Dermis microvascular lymphatic vessel endothelial cell (primary cell): ENCODE results near the gene RPL37. TPM values are rescaled to one million over a fixed set of nuclear protein-coding genes. Genes with fewer than 3 reads are reported as not detected.
A peak's percentile ranks its signal among the peaks of the same experiment; 100 is the strongest.
"Not testable (repeated sequence)": the region's sequence is repeated elsewhere in the genome, so short reads cannot be mapped to it uniquely, and the experiment has no call there.

Source experiments
- DNase-seq, 2 donors: peaks; one replicate each; pipeline versions ENCODE4 v3.0.0 to v3.0.0-alpha.2; 2010; ENCODE audit warnings: low read depth in 2 of 2
- total RNA-seq: library from RNA; depleted of rRNA; stranded (reverse); fragments of >200 nt; gene quantifications from 2 replicates; pipeline ENCODE4 v1.2.1, GENCODE V29; 2014

RPL37 gene
- total RNA-seq, 1 donor from 2014 or later, result 2,023 TPM

DNA sequence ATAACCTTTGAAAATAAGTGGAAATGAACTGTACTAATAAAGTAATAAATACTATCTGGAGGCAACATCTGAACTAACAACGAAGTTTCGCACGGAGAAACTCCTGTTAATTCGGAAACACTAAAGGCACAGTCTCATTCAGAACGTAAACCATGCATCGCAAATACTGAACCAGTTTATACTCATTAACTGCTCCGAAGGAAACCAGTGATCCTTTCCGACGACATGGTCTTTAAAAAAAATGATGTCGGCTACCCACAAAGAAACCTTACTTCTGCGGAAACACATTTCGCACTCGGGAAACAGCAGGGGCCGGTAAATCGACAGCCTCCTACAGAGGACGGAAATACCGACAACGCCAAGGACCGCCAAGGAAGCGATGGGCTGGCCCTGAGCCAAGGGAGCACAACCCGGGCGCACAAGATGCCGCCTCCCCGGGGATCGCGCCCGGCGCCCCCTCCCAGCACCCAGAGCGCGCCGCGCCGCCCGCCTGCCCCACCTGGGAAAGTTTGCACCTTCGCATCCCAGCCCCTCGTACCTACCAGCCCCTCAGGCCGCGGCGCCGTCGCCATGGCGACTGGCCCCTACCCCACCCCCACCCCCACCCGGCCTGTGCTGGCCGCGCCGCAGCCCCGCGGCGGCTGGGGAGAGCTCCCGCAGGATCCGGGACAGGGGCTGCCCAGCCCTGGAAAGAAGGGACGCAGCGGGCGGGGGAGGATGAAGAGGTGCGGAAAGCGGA is 37.6 kb downstream of the RPL37 start:
- peak; percentile 2 to 79 for DNase-seq

DNA sequence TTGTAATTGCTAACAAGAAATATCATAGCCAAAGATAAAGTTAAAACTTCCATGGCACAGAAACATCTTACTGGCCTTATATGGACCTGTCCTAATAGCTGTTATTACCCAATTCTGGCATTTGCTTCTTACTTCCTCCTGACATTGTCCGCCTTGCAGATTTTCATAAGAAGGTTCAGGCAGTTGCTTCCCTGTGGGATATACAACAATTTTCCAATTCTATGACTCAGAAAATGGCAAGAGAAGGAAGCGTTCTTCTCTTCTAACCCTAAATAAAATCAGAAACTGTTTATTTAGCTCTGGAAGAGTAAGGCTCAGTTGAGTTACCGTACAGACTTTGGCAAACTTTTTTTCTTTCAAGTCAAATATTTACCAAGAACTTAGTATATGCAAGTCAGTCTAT is 38.5 kb downstream of the RPL37 start:
- peak in 1 of 2 donors; percentile 16 for DNase-seq

- not testable (repeated sequence) for DNase-seq
Observed at GRCh38 chr5:40794877-40795276, 40.1 kb downstream of the RPL37 start.

GRCh38 chr5:40794340-40794739 is 40.7 kb downstream of the RPL37 start:
- not testable (repeated sequence) for DNase-seq

DNA sequence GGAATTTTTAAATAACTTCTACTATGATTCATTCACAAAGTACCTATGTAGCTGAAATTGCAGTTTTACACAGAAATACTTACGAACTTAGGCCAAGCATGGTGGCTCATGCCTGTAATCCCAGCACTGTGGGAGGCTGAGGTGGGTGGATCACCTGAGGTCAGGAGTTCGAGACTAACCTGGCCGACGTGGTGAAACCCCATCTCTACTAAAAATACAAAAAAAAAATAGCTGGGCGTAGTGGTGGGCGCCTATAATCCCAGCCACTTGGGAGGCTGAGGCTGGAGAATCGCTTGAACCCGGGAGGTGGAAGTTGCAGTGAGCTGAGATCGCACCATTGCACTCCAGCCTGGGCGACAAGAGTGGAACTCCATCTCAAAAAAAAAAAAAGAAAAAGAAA is 42.3 kb downstream of the RPL37 start:
- DNase-seq, result not testable (repeated sequence)

GRCh38 chr5:40791715-40792139 is 43.3 kb downstream of the RPL37 start:
- no peak for DNase-seq

DNA sequence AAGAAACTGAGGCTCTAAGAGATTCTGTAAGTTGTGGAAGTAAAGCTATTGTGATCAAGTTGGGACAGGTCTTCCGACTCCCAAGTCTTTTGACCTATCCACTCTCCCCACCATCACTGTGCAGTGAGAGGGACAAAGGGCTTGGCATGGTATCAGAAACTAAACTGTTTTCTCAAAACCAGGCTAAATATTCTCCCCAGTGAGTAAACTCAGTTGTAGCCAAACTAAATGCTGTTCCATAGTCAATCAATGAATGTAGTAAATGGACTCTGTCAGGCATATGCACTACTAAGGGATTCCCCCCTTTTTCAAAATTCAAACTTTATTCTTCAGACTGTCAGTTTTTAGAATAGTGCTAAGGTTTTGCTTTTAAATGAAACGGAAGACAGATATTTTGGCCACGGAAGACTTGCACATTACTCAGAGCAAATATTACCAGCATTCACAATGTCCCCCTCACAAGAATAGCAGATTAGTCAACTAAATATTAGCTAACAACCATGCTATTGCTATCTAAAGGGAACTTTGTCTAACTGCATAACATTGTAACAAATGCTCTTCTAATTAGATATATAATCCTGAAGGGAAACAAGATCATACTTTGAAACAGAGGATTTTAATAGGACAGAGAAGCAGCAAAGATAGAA is 44.0 kb downstream of the RPL37 start:
- no peak for DNase-seq

DNA sequence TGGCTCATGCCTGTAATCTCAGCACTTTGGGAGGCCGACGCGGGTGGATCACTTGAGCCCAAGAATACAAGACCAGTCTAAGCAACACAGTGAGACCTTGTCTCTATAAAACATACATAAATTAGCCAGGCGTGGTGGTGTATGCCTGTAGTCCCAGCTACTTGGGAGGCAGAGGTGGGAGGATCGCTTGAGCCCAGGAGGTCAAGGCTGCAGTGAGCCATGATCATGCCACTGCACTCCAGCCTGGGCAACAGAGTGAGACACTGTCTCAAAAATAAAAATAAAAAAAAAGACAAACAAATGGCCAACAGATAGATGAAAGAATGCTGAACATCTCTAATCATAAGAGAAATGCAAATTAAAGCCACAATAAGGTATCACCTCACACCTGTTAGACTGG is 46.1 kb downstream of the RPL37 start:
- not testable (repeated sequence) for DNase-seq

GRCh38 chr5:40787986-40788385 is 47.0 kb downstream of the RPL37 start:
- no peak for DNase-seq

DNA sequence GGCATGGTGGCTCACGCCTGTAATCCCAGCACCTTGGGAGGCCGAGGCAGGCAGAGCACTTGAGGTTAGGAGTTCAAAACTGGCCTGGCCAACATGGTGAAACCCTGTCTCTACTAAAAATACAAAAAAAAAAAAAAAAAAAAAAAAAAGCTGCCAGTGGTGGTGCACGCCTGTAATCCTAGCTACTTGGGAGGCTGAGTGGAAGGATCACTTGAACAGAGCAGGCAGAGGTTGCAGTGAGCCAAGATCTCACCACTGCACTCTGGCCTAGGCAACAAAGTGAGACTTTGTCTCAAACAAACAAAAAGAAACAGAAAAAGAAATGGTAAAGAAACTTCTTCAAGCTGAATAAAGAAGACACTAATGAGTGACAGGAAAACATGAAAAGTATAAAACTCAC is 48.4 kb downstream of the RPL37 start:
- DNase-seq, result not testable (repeated sequence)

- no peak for DNase-seq
Observed at GRCh38 chr5:40784916-40785315, 50.1 kb downstream of the RPL37 start.

- DNase-seq, result no peak
Observed at GRCh38 chr5:40784027-40784653, 50.9 kb downstream of the RPL37 start.

GRCh38 chr5:40781843-40782409 is 53.1 kb downstream of the RPL37 start:
- DNase-seq, result no peak

DNA sequence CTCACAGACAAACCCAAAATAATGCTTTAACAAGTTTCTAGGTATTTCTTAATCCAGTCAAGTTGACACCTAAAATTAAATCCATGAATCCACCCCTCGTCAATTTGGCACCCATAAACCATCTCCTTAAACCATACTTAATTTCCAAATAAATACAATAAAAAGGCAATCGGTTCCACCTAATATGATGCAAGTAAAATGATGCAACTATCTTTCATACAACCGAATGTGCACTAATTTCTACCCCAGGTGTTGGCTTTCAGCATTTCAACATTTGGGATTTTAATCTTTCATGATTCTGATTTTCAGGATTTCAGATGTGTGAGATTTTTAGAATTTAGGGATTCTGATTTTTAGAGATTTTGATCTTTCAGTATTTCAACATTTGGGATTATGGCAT is 54.2 kb downstream of the RPL37 start:
- no peak for DNase-seq

DNA sequence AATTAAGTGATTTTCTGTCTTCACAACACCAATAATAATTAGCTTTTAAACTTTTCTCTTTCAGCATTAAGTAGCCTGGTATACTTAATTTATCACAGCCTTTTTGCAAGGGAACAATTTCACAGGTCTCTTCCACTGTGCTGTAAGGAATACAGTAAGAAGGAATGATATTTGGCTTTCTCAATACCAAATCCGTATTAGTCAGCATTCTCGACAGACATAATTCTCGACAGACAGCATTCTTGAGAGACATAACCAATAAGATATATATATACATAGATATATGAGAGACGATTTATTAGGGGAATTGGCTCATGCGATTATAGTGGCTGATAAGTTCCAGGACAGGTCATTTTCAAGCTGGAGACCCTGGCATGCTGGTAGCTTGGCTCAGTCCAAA is 54.8 kb downstream of the RPL37 start:
- no peak for DNase-seq

- DNase-seq, result no peak
Observed at GRCh38 chr5:40779561-40779960, 55.5 kb downstream of the RPL37 start.

DNA sequence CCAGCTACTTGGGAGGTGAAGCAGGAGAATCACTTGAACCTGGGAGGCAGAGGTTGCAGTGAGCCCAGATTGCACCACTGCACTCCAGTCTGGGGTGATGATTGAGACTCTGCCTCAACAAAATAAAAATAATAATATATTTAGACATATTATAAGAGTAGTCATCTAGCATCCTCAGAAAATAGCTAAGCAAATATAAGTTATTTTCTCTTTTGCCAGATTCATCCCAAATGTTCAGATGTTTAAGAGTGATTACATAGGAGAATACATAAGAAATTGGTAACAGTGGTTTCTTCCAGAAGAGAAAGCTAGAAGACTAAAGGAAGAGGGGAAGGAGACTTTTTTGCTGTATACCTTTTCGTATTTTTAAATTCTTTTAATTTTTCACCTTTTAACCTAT is 56.9 kb downstream of the RPL37 start:
- no peak for DNase-seq

DNA sequence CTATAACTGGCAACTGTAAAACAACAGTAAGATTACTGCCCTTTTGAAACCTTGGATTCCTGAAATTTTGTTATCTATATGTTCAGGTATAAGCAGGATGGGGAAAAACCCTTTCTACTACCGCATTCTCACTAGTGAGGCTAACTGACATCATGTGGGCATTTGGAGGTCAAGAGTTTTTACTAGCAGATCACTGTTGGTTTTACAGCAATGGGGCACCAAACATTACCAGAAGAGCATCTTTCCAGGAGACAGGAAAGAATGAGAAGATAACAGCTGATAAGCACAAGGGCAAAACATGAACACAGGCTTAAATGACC is 58.4 kb downstream of the RPL37 start:
- no peak for DNase-seq

- no peak for DNase-seq
Observed at GRCh38 chr5:40775846-40776657, 59.0 kb downstream of the RPL37 start.
